GM19035 (cell line): Measurements from ENCODE around the gene DNTTIP2.
"Not testable (repeated sequence)": the region's sequence is repeated elsewhere in the genome, so short reads cannot be mapped to it uniquely, and the experiment has no call there.

ENCODE experiments used
- ATAC-seq: cut with Tn5 transposase; IDR thresholded peaks from one replicate; pipeline ENCODE4 v1.9.1; 2021; ENCODE audit not compliant: unreplicated experiment

The DNTTIP2 gene

GRCh38 chr1:93842750-93843500 is 36.1 kb downstream of the DNTTIP2 start:
- no peak for ATAC-seq

GRCh38 chr1:93841771-93842170 is 37.2 kb downstream of the DNTTIP2 start:
- ATAC-seq, result no peak

- no peak for ATAC-seq
These were observed 38.0 kb downstream of the DNTTIP2 start for GRCh38 chr1:93840956-93841482.

GRCh38 chr1:93839753-93840152 is 39.3 kb downstream of the DNTTIP2 start:
- ATAC-seq, result no peak

- no peak for ATAC-seq
These were observed 39.7 kb downstream of the DNTTIP2 start for GRCh38 chr1:93839307-93839706.

GRCh38 chr1:93837961-93838360 is 41.0 kb downstream of the DNTTIP2 start:
- no peak for ATAC-seq

GRCh38 chr1:93833293-93833692 is 45.7 kb downstream of the DNTTIP2 start:
- not testable (repeated sequence) for ATAC-seq

- no peak for ATAC-seq
These were observed 49.9 kb downstream of the DNTTIP2 start for GRCh38 chr1:93829061-93829460.

- no peak for ATAC-seq
These were observed 50.6 kb downstream of the DNTTIP2 start for GRCh38 chr1:93828367-93828755.

- no peak for ATAC-seq
These were observed 51.2 kb downstream of the DNTTIP2 start for GRCh38 chr1:93827633-93828366.

- ATAC-seq, result no peak
These were observed 51.9 kb downstream of the DNTTIP2 start for GRCh38 chr1:93827128-93827527.

GRCh38 chr1:93824834-93825233 is 54.2 kb downstream of the DNTTIP2 start:
- ATAC-seq, result no peak

GRCh38 chr1:93822730-93823425 is 56.1 kb downstream of the DNTTIP2 start:
- ATAC-seq, result no peak

- ATAC-seq, result no peak
These were observed 57.4 kb downstream of the DNTTIP2 start for GRCh38 chr1:93821423-93822144.

GRCh38 chr1:93820554-93821422 is 58.2 kb downstream of the DNTTIP2 start:
- ATAC-seq, result no peak

GRCh38 chr1:93818570-93818959 is 60.4 kb downstream of the DNTTIP2 start:
- no peak for ATAC-seq

GRCh38 chr1:93817819-93818569 is 61.0 kb downstream of the DNTTIP2 start:
- no peak for ATAC-seq

- ATAC-seq, result no peak
These were observed 61.9 kb downstream of the DNTTIP2 start for GRCh38 chr1:93816970-93817678.
